Fibroblast of lung (primary cell): ENCODE data around the gene RMI1. TPM values are rescaled to one million over a fixed set of nuclear protein-coding genes. Genes with fewer than 3 reads are reported as not detected.

Source experiments
- DNase-seq, 2 donors: peaks; one replicate each; pipeline versions ENCODE4 v3.0.0 to v3.0.0-alpha.2; 2010; ENCODE audit warnings: low read depth in 2 of 2
- H2AFZ ChIP-seq: 2 replicates; pipeline ENCODE4 v1.5.1; 2012; ENCODE audit warnings: low read length, control low read depth, inconsistent platforms
- H3K27ac ChIP-seq: 2 replicates; pipeline ENCODE4 v1.5.1; 2011; ENCODE audit warnings: low read length, control low read depth; ENCODE audit not compliant: insufficient read depth
- H3K27me3 ChIP-seq: 2 replicates; pipeline ENCODE4 v1.5.1; 2011; ENCODE audit warnings: mild to moderate bottlenecking, low read length; ENCODE audit not compliant: control insufficient read depth, insufficient read depth
- H3K36me3 ChIP-seq: 2 replicates; pipeline ENCODE4 v1.5.1; 2011; ENCODE audit warnings: low read length; ENCODE audit not compliant: control insufficient read depth, insufficient read depth
- H3K4me1 ChIP-seq: 2 replicates; pipeline ENCODE4 v1.5.1; 2011; ENCODE audit warnings: low read length; ENCODE audit not compliant: control insufficient read depth, insufficient read depth; ENCODE audit errors: extremely low read depth
- H3K4me2 ChIP-seq: 2 replicates; pipeline ENCODE4 v1.5.1; 2011; ENCODE audit warnings: low read length, control low read depth; ENCODE audit not compliant: insufficient read depth; ENCODE audit errors: extremely low read depth
- H3K4me3 ChIP-seq, 4 experiments: fragments of 200-600 bp in 1 of 4; sonication (generic) in 1 of 4; replicated peaks in 1 of 4; 2 replicates each; pipeline ENCODE4 v1.5.1; 2011 to 2016; ENCODE audit warnings: low read length in 4 of 4, low read depth in 3 of 4, mild to moderate bottlenecking in 3 of 4, control low read depth in 2 of 4, inconsistent platforms in 1 of 4, mixed read lengths in 1 of 4; ENCODE audit not compliant: insufficient read depth in 1 of 4; ENCODE audit errors: control extremely low read depth in 1 of 4
- H3K79me2 ChIP-seq: 2 replicates; pipeline ENCODE4 v1.5.1; 2012; ENCODE audit warnings: mild to moderate bottlenecking, low read length, inconsistent platforms; ENCODE audit not compliant: control insufficient read depth, insufficient read depth
- H3K9ac ChIP-seq: 2 replicates; pipeline ENCODE4 v1.5.1; 2011; ENCODE audit warnings: mild to moderate bottlenecking, low read length, control low read depth; ENCODE audit not compliant: insufficient read depth
- H3K9me3 ChIP-seq: 2 replicates; pipeline ENCODE4 v1.5.1; 2012; ENCODE audit warnings: low read depth, low read length; ENCODE audit not compliant: control insufficient read depth, insufficient read depth
- H4K20me1 ChIP-seq: 2 replicates; pipeline ENCODE4 v1.5.1; 2011; ENCODE audit warnings: low read length; ENCODE audit not compliant: control insufficient read depth, insufficient read depth; ENCODE audit errors: extremely low read depth
- EZH2 ChIP-seq: IDR thresholded peaks from 2 replicates; pipeline ENCODE4 v1.5.1; 2012; ENCODE audit warnings: low read length, control low read depth, mild to moderate bottlenecking; ENCODE audit errors: missing control alignments
- polyA plus RNA-seq, 2 donors: library from polyadenylated mRNA; depleted of rRNA in 1 of 2; stranded (reverse) in 1 of 2; unstranded in 1 of 2; fragments of >200 nt; gene quantifications; 2 replicates each; pipeline ENCODE4 v1.2.1, GENCODE V29; 2011 to 2012; ENCODE audit warnings: missing spikeins in 1 of 2
- total RNA-seq: library from RNA; depleted of rRNA; stranded (reverse); fragments of >200 nt; gene quantifications from 2 replicates; pipeline ENCODE4 v1.2.1, GENCODE V29; 2014
- TF ChIP-seq, protein P1 (sequence below), 2 donors: IDR thresholded peaks in 1 of 2; conservative IDR thresholded peaks in 1 of 2; 1 replicate in 1 of 2; 2 replicates in 1 of 2; pipeline ENCODE4 v1.5.1; 2011 to 2012; ENCODE audit warnings: low read length in 2 of 2, control low read depth in 1 of 2, inconsistent platforms in 1 of 2, low read depth in 1 of 2, mild to moderate bottlenecking in 1 of 2

RMI1 gene
- total and polyA plus RNA-seq, 2 donors (not counting 1 experiment from before 2014, with no cell fraction given), result 2.3 to 5.0 TPM

DNA sequence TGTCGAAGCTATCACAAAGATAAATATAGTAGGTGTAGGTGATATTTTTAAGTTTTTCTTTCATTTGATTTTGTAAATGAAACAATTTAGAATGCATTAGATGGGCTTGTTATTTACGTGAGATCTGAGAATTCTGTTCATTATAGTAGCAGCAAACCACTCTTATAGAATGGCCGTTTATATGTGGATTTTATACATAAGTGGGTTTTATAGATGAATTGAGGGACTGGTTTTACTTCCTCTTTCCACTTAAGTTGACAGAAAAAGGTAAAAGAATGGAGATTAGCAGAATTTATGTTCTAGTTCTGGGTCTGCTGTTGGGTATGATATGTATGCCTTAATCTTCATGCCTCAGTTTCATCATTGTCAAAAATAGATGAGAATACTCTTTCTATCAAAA lies 5.6 kb downstream of the RMI1 start:
- Histone ChIP-seq H4K20me1 (no peaks in the 10 kb centered on the region), H3K27me3 (no peaks in the 10 kb centered on the region), H2AFZ (no peak overlapping the region), H3K4me1 (no peaks in the 10 kb centered on the region), H3K9me3 (no peaks in the 10 kb centered on the region), H3K4me3 (no peak overlapping the region), H3K4me2 (no peak overlapping the region), H3K79me2 (peaks cover 63% of the 10 kb centered on the region), H3K36me3 (no peaks in the 10 kb centered on the region), H3K9ac (no peak overlapping the region), H3K27ac (no peak overlapping the region)
- TF ChIP-seq, protein P1, sequence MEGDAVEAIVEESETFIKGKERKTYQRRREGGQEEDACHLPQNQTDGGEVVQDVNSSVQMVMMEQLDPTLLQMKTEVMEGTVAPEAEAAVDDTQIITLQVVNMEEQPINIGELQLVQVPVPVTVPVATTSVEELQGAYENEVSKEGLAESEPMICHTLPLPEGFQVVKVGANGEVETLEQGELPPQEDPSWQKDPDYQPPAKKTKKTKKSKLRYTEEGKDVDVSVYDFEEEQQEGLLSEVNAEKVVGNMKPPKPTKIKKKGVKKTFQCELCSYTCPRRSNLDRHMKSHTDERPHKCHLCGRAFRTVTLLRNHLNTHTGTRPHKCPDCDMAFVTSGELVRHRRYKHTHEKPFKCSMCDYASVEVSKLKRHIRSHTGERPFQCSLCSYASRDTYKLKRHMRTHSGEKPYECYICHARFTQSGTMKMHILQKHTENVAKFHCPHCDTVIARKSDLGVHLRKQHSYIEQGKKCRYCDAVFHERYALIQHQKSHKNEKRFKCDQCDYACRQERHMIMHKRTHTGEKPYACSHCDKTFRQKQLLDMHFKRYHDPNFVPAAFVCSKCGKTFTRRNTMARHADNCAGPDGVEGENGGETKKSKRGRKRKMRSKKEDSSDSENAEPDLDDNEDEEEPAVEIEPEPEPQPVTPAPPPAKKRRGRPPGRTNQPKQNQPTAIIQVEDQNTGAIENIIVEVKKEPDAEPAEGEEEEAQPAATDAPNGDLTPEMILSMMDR (conservative IDR thresholded peaks at IDR 0.05 in 1 of 2, IDR thresholded peaks at IDR 0.05 in 1 of 2; ENCODE audit: low read depth in 1 of 2, low read length in 2 of 2), result no peak
- no peak for TF ChIP-seq EZH2
- DNase-seq, result no peak

DNA sequence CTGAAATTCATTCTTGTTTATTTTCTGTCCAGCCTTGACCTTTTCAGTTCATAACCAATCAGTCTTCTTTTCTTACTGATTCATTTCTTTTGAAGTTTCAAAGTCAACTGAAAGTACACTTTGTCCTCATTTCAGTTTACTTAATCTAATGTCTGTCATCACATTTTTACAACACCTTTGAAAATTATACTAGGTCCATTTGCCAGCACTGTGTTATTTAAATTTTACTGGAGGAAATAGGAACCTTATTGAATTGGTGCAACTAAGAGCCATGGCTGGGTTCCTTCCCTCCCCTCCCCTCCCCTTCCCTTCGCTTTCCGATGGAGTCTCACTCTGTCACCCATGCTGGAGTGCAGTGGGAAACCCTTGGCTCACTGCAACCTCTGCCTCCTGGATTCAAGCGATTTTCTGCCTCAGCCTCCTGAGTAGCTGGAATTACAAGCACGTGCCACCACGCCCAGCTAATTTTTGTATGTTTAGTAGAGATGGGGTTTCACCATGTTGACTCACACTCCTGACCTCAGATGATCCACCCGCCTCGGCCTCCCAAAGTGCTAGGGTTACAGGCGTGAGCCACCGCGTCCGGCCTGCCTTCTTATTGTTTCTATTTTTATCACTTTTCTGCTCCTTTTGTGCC lies 6.3 kb downstream of the RMI1 start:
- Histone ChIP-seq H3K27me3 (no peaks in the 10 kb centered on the region), H3K9me3 (no peaks in the 10 kb centered on the region), H3K27ac (no peak overlapping the region), H3K36me3 (no peaks in the 10 kb centered on the region), H3K4me3 (no peak overlapping the region), H2AFZ (no peak overlapping the region), H3K79me2 (peaks cover 56% of the 10 kb centered on the region), H3K4me1 (no peaks in the 10 kb centered on the region), H3K4me2 (no peak overlapping the region), H4K20me1 (no peaks in the 10 kb centered on the region), H3K9ac (no peak overlapping the region)
- TF ChIP-seq EZH2, result no peak
- TF ChIP-seq, protein P1 (conservative IDR thresholded peaks at IDR 0.05 in 1 of 2, IDR thresholded peaks at IDR 0.05 in 1 of 2; ENCODE audit: low read depth in 1 of 2, low read length in 2 of 2), result no peak
- peak; percentile 50 to 60 for DNase-seq

DNA sequence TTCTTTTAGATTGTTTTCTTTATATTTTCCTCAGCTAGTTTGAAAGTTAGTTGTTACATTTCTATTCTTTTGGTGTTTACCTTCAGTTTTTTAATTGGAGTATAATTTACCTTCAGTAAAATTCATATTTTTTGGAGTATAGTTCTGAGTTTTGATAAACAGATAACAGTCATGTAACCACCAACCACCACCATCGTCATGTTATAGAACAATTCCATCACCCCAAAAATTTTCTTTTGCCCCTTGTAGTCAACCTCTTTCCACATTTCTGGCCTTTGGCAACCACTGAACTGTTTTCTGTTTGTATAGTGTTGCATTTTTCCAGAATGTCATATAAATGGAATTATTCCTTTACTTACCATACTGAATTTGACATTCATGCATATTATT lies 6.8 kb downstream of the RMI1 start:
- no peaks in the 10 kb centered on the region for H3K9me3 ChIP-seq
- H3K27ac ChIP-seq, result no peak overlapping the region
- no peak overlapping the region for H2AFZ ChIP-seq
- no peaks in the 10 kb centered on the region for H4K20me1 ChIP-seq
- no peaks in the 10 kb centered on the region for H3K36me3 ChIP-seq
- no peak overlapping the region for H3K9ac ChIP-seq
- no peak for DNase-seq
- no peaks in the 10 kb centered on the region for H3K4me1 ChIP-seq
- TF ChIP-seq, protein P1 (conservative IDR thresholded peaks at IDR 0.05 in 1 of 2, IDR thresholded peaks at IDR 0.05 in 1 of 2; ENCODE audit: low read depth in 1 of 2, low read length in 2 of 2), result no peak
- no peak for TF ChIP-seq EZH2
- H3K27me3 ChIP-seq, result no peaks in the 10 kb centered on the region
- H3K4me2 ChIP-seq, result no peak overlapping the region
- no peak overlapping the region for H3K4me3 ChIP-seq
- peaks cover 51% of the 10 kb centered on the region for H3K79me2 ChIP-seq
